ENCODE data around the gene ZNF76. TPM values are rescaled to one million over a fixed set of nuclear protein-coding genes. Genes with fewer than 3 reads are reported as not detected.

The ZNF76 gene
- 36.7 TPM for polyA plus RNA-seq (2013)

- H3K4me3 ChIP-seq (ENCODE audit: control insufficient read depth in 1 of 7, extremely low read depth in 1 of 7, insufficient read depth in 4 of 7, low read depth in 2 of 7, low read length in 6 of 7), result peak within 1 kb of the TSS; percentile 60 to 98 (median 90)
- WGBS (ENCODE audit: insufficient coverage), result under 1% methylated on average over 80 of the region's 82 CpGs
- peak within 1 kb of the TSS; percentile 86 to 92 for H3K27ac ChIP-seq (ENCODE audit: insufficient read depth in 1 of 2, low read depth in 1 of 2, low read length in 2 of 2, poor library complexity in 1 of 2, severe bottlenecking in 2 of 2)
- no peaks in the 10 kb centered on the region for H3K9me3 ChIP-seq (ENCODE audit: control extremely low read depth in 1 of 5, control insufficient read depth in 4 of 5, insufficient read depth in 2 of 5, low read depth in 1 of 5, low read length in 4 of 5)
- H3K27me3 ChIP-seq (replicated peaks in 2 of 5; ENCODE audit: control insufficient read depth in 4 of 5, insufficient read depth in 5 of 5, low read length in 4 of 5), result no peaks in the 10 kb centered on the region
- peak; percentile 92 to 93 (median 92) for DNase-seq
- H3K4me1 ChIP-seq (ENCODE audit: control extremely low read depth in 1 of 4, control insufficient read depth in 4 of 4, insufficient read depth in 4 of 4, low read length in 3 of 4), result peaks cover 11 to 24% (median 19%) of the 10 kb centered on the region in 4 experiments
- ChIA-PET CTCF (interaction anchor here (0.7 to 5.4 kb wide), 7 partner anchors 9 to 103 kb away, joined by 3 to 56 read pairs (median 4); no protein-coding TSS in a partner anchor), POLR2A (interaction anchor here (0.7 to 1.1 kb wide), 2 partner anchors 14 to 646 kb away, joined by 3 read pairs; no protein-coding TSS in a partner anchor)
- H3K36me3 ChIP-seq (ENCODE audit: control insufficient read depth in 4 of 4, insufficient read depth in 4 of 4, low read length in 3 of 4), result no peaks in the 10 kb centered on the region
Measured at GRCh38 chr6:35259194-35259947, at the start of gene ZNF76. Gene ZNF76 (plus strand): TSS chr6:35259735. CDS start chr6:35281152, 21,417 bp downstream.

- Histone ChIP-seq H3K4me1 (ENCODE audit: control extremely low read depth in 1 of 4, control insufficient read depth in 4 of 4, insufficient read depth in 4 of 4, low read length in 3 of 4) (peaks cover 0 to 19% (median 17%) of the 10 kb centered on the region in 4 experiments), H3K27me3 (replicated peaks in 2 of 5; ENCODE audit: control insufficient read depth in 4 of 5, insufficient read depth in 5 of 5, low read length in 4 of 5) (peaks cover 4 to 86% (median 42%) of the 10 kb centered on the region in 5 experiments), H3K27ac (ENCODE audit: insufficient read depth in 1 of 2, low read depth in 1 of 2, low read length in 2 of 2, poor library complexity in 1 of 2, severe bottlenecking in 2 of 2) (no peak overlapping the region), H3K9me3 (ENCODE audit: control extremely low read depth in 1 of 5, control insufficient read depth in 4 of 5, insufficient read depth in 2 of 5, low read depth in 1 of 5, low read length in 4 of 5) (no peaks in the 10 kb centered on the region), H3K36me3 (ENCODE audit: control insufficient read depth in 4 of 4, insufficient read depth in 4 of 4, low read length in 3 of 4) (no peaks in the 10 kb centered on the region), H3K4me3 (ENCODE audit: control insufficient read depth in 1 of 7, extremely low read depth in 1 of 7, insufficient read depth in 4 of 7, low read depth in 2 of 7, low read length in 6 of 7) (peak overlapping the region in 6 of 7 experiments; percentile 46 to 73 (median 59))
- ChIA-PET CTCF (interaction anchor here (0.9 to 1.6 kb wide), 2 partner anchors 8 to 27 kb away, joined by 3 to 5 read pairs; no protein-coding TSS in a partner anchor), POLR2A (no interaction called here)
- 20% methylated on average over 41 of the region's 51 CpGs for WGBS (ENCODE audit: insufficient coverage)
- DNase-seq, result no peak
Measured at GRCh38 chr6:35213298-35213791, 46.2 kb upstream of the ZNF76 start.

DNA sequence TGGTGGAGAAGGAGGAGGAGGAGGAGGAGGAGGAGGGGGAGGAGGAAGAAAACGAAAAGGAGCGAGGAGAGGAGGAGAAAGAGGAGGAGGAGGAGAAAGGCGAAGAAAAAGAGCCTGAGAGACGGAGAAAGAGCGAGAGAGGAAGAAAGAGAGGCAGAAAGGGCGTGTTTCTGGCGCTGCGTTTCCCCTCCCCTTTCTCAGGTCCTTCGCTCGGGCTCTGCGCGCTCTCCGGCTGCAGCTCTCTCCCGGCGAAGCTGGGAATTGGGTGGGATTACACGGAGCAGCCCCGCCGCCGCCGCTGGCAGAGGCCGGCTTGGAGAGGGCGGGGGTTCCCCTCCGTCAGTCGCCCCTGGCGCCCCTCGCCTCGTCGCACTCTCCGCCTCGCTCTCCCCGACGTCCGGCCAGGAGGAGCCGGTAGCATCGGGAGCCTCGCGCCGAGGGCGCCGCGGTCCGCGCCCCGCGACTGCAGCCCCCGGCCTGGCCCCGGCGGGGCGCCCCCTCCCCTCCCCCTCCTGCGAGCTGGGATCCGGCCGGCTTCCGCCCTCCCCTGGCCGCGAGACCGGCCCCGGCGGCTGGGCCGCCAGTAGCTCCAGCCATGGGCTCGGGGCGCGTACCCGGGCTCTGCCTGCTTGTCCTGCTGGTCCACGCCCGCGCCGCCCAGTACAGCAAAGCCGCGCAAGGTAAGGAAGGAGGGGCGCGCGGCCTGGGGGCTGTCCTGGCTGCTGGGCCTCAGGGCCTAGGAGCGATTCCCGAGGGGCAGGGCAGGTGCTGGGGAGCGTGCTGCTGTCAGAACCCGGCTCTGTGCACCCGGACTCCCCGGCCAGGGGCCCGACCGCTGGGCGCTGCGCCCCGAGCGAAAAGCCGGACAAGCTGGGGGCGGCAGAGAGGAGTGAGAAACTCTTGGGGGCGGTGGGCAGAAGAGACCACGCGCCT, 45.4 kb upstream of the ZNF76 start, which contains the start of gene SCUBE3:
TSS of gene SCUBE3 (plus strand) at position 133 of the 933 bp plus-strand sequence. CDS start at position 596, 463 bp downstream.
- Histone ChIP-seq H3K9me3 (ENCODE audit: control extremely low read depth in 1 of 5, control insufficient read depth in 4 of 5, insufficient read depth in 2 of 5, low read depth in 1 of 5, low read length in 4 of 5) (no peaks in the 10 kb centered on the region), H3K36me3 (ENCODE audit: control insufficient read depth in 4 of 4, insufficient read depth in 4 of 4, low read length in 3 of 4) (no peaks in the 10 kb centered on the region), H3K27ac (ENCODE audit: insufficient read depth in 1 of 2, low read depth in 1 of 2, low read length in 2 of 2, poor library complexity in 1 of 2, severe bottlenecking in 2 of 2) (no peak within 1 kb of the TSS), H3K4me1 (ENCODE audit: control extremely low read depth in 1 of 4, control insufficient read depth in 4 of 4, insufficient read depth in 4 of 4, low read length in 3 of 4) (peaks cover 0 to 21% (median 18%) of the 10 kb centered on the region in 4 experiments), H3K27me3 (replicated peaks in 2 of 5; ENCODE audit: control insufficient read depth in 4 of 5, insufficient read depth in 5 of 5, low read length in 4 of 5) (peaks cover 4 to 78% (median 36%) of the 10 kb centered on the region in 5 experiments), H3K4me3 (ENCODE audit: control insufficient read depth in 1 of 7, extremely low read depth in 1 of 7, insufficient read depth in 4 of 7, low read depth in 2 of 7, low read length in 6 of 7) (peak within 1 kb of the TSS; percentile 11 to 73 (median 58))
- peak; percentile 8 to 56 (median 43) for DNase-seq
- POLR2A ChIA-PET, result interaction anchor here (0.6 kb wide), 1 partner anchor 86 kb away, joined by 3 read pairs; no protein-coding TSS in a partner anchor
- 1% methylated on average over 68 of the region's 89 CpGs for WGBS (ENCODE audit: insufficient coverage)
- CTCF ChIA-PET, result interaction anchor here (0.7 to 1.6 kb wide), 3 partner anchors 9 to 26 kb away, joined by 3 to 5 read pairs (median 3); no protein-coding TSS in a partner anchor

DNA sequence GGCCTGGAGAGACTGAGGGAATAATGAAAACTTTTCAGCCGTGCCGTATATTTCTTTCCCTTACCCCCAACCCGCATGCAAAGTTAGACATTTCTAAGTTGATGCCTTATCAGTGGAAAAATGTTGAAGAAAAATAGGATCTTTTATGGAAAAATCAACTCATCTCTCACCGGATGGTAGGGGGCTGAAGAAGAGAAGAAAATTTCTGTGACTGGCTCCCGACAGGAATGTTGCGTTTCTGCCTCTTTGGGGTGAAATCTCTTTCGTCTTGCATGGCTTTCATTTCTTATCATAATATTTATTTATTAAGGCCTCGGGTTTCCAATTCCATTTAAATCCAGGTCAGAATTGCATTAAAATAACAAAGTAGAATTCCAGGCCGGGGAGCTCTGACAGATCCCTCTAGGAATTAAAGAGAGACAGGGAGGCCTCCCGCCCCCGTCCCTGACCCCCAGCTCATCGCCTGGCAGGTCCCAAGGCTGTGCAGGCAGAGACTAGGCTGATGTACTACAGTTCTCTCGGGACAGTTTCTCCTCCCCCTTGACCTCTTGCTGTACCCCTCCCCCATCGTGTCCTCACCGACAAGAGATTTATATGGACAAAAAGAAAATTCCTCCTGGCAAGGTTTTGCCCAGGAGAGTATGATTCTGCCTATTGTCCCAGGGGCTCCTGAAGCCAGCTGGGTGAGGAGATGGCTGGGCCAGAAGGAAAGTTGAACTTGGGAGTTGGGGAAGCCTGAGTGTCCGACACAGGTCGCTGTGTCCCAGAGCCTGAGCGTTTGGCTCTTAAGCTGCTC, 44.5 kb upstream of the ZNF76 start:
- 52% methylated on average over 6 of the region's 18 CpGs for WGBS (ENCODE audit: insufficient coverage)
- no peak for DNase-seq
- Histone ChIP-seq H3K4me3 (ENCODE audit: control insufficient read depth in 1 of 7, extremely low read depth in 1 of 7, insufficient read depth in 4 of 7, low read depth in 2 of 7, low read length in 6 of 7) (peak overlapping the region in 1 of 7 experiments; percentile 52), H3K27ac (ENCODE audit: insufficient read depth in 1 of 2, low read depth in 1 of 2, low read length in 2 of 2, poor library complexity in 1 of 2, severe bottlenecking in 2 of 2) (no peak overlapping the region), H3K36me3 (ENCODE audit: control insufficient read depth in 4 of 4, insufficient read depth in 4 of 4, low read length in 3 of 4) (no peaks in the 10 kb centered on the region), H3K4me1 (ENCODE audit: control extremely low read depth in 1 of 4, control insufficient read depth in 4 of 4, insufficient read depth in 4 of 4, low read length in 3 of 4) (peaks cover 0 to 21% (median 18%) of the 10 kb centered on the region in 4 experiments), H3K9me3 (ENCODE audit: control extremely low read depth in 1 of 5, control insufficient read depth in 4 of 5, insufficient read depth in 2 of 5, low read depth in 1 of 5, low read length in 4 of 5) (no peaks in the 10 kb centered on the region), H3K27me3 (replicated peaks in 2 of 5; ENCODE audit: control insufficient read depth in 4 of 5, insufficient read depth in 5 of 5, low read length in 4 of 5) (peaks cover 4 to 77% (median 32%) of the 10 kb centered on the region in 5 experiments)
- ChIA-PET CTCF (interaction anchor here (1.0 to 1.6 kb wide), 5 partner anchors 11 to 67 kb away, joined by 3 to 6 read pairs (median 5); no protein-coding TSS in a partner anchor), POLR2A (interaction anchor here (0.6 kb wide), 1 partner anchor 85 kb away, joined by 3 read pairs; no protein-coding TSS in a partner anchor)

DNA sequence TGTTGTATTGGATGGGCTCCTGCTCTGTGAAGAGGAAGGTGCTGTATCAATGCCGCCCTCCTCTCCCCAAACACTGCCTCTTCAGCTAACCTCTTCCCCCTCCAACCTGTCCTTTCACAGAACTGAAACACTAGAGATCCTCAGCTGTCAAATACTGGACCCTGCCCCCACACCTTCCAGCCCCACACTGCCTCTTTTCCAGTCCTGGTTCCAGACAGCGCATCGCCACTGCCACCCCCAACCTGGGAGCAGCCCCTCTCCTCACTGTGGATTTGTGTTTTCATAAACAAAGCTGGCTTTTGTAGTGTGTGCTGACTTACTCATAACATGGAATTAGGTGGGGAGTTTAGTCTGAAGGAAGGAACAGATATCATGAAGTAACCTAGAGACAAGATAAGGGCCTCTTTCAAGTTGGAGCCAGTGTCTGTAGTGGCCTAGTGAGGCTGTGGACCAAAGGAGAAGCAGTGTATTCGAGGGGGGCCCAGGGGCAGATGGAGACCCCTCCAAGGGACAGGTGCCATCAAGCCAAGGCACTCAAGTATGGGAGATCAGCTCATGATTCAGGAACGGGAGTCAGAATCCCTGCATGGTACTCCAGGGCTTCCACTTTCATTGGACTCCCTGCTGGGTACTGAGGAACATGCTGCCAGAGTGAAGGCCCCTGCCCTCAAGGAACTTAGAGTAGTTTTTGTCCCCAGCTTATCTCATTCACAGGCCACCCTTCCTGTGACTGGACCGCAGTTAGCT, 43.7 kb upstream of the ZNF76 start:
- Histone ChIP-seq H3K27me3 (replicated peaks in 2 of 5; ENCODE audit: control insufficient read depth in 4 of 5, insufficient read depth in 5 of 5, low read length in 4 of 5) (peaks cover 4 to 69% (median 32%) of the 10 kb centered on the region in 5 experiments), H3K4me3 (ENCODE audit: control insufficient read depth in 1 of 7, extremely low read depth in 1 of 7, insufficient read depth in 4 of 7, low read depth in 2 of 7, low read length in 6 of 7) (no peak overlapping the region), H3K9me3 (ENCODE audit: control extremely low read depth in 1 of 5, control insufficient read depth in 4 of 5, insufficient read depth in 2 of 5, low read depth in 1 of 5, low read length in 4 of 5) (no peaks in the 10 kb centered on the region), H3K36me3 (ENCODE audit: control insufficient read depth in 4 of 4, insufficient read depth in 4 of 4, low read length in 3 of 4) (no peaks in the 10 kb centered on the region), H3K27ac (ENCODE audit: insufficient read depth in 1 of 2, low read depth in 1 of 2, low read length in 2 of 2, poor library complexity in 1 of 2, severe bottlenecking in 2 of 2) (no peak overlapping the region), H3K4me1 (ENCODE audit: control extremely low read depth in 1 of 4, control insufficient read depth in 4 of 4, insufficient read depth in 4 of 4, low read length in 3 of 4) (peaks cover 0 to 21% (median 18%) of the 10 kb centered on the region in 4 experiments)
- ChIA-PET CTCF (interaction anchor here (1.0 to 1.5 kb wide), 4 partner anchors 12 to 68 kb away, joined by 3 to 6 read pairs (median 4); no protein-coding TSS in a partner anchor), POLR2A (no interaction called here)
- no peak for DNase-seq
- 93% methylated on average over 4 of the region's 6 CpGs for WGBS (ENCODE audit: insufficient coverage)
